GM18907 (cell line): Measurements from ENCODE around the gene FNDC3A.
"Not testable (repeated sequence)": the region's sequence is repeated elsewhere in the genome, so short reads cannot be mapped to it uniquely, and the experiment has no call there.

Experiments
- ATAC-seq: cut with Tn5 transposase; IDR thresholded peaks from one replicate; pipeline ENCODE4 v1.9.1; 2021; ENCODE audit warnings: mild to moderate bottlenecking, moderate library complexity; ENCODE audit not compliant: unreplicated experiment

FNDC3A gene

DNA sequence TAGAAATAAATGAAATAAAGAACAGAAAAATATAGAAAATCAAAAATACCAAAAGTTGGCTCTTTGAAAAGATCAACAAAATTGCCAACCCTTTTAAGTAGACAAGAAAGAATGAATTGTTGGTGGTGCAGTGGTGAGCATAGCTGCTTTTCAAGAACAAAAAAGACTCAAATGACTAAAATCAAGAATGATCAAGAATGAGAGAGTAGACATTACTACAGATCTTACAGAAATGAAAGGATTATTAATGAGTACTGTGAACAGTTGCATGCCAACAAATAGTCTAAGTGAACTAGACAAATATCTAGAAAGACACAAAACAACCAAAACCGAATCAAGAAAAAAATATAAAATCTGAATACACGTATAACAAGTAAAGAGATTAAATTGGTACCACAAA is 53.9 kb downstream of the FNDC3A start:
- ATAC-seq: no peak

DNA sequence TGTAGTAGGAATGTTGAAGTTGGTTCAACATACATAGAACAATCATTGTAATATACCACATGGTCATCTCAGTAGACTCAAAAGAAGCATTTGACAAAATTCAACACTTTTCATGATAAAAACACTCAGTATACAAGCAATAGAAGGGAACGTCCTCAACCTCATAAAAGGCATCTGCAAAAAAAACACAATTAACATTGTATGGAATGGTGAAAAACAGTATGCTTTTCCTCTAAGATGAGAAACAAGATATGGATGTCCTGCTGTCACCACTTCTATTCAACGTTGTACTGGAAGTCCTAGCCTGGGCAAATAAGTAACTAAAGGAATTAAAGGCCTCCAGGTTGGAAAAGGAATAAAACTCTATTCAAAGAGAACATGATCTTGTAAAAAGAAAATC is 54.5 kb downstream of the FNDC3A start:
- ATAC-seq: no peak

DNA sequence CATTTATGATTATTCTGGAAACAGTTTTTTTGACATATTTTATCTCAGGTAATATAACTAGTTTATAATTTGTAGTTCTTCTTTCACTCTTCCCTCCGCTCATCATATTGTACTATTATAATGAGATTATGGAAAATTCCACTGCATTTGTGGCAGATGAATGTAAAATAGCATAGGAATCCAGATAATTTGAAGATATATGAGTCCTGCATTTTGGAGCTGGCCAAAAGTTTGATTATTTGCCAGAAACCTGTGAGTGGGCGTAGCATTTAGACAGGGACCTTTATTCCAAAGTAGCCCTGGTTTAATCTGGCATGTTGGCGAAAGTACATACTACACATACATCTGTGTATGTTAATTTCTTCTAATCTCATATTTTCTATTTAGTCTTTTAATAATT is 65.2 kb downstream of the FNDC3A start:
- ATAC-seq: no peak

DNA sequence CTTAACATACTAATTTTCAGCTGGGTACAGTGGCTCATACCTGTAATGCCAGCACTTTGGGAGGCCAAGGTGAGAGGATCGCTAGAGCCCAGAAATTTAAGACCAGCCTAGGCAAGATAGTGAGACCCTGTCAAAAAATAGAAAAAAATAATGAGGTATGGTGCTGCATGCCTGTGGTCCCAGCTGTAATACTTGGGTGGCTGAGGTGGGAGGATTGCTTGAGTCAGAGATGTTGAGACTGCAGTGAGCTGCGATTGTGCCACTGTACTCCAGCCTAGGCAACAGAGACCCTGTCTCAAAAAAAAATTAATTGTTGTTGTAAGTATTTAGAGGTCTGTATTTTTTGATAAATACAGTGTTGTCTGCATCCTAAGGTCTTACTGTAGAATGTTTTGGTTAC is 66.8 kb downstream of the FNDC3A start:
- no peak for ATAC-seq

- no peak for ATAC-seq
Measured at GRCh38 chr13:49044008-49044407, 68.3 kb downstream of the FNDC3A start.

DNA sequence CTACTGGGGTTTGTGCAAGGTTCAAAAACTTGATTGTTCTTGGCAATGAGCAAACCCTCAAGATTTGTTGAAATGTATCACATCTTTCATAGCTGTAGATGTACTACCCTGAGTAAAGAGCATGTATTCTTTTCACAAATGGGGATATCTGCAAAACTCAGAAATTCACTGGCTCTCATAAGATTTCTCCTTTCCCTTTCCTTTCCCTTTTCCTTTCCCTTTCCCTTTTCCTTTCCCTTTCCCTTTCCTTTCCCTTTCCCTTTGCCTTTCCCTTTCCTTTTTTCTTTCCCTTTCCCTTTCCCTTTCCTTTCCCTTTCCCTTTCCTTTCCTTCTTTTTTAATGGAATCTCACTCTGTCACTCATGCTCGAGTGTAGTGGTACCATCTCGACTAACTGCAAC is 69.1 kb downstream of the FNDC3A start:
- no peak for ATAC-seq

GRCh38 chr13:49046002-49046401 is 70.3 kb downstream of the FNDC3A start:
- no peak for ATAC-seq

- no peak for ATAC-seq
Measured at GRCh38 chr13:49046519-49046918, 70.8 kb downstream of the FNDC3A start.

DNA sequence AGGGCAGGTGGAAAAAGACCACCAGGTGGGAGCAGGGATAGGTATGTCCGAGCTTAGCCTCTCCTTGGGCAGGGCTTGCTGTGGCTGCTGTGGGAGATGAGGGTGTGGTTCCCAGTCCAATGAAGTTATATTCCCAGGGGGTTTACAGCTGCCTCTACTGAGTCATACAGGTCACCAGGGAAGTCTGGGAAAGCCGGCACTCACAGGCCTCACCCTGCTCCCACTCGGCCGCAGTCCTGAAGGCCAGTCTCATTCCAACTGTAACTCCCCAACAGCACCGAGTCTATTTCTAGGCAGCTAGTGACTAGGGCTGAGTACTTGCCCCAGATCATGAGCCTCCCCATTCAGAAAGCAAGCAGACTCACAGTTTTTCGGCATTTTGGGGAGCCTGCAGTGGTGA is 77.1 kb downstream of the FNDC3A start:
- ATAC-seq: no peak

- ATAC-seq: no peak
Measured at GRCh38 chr13:49053215-49053614, 77.5 kb downstream of the FNDC3A start.

GRCh38 chr13:49053906-49054305 is 78.2 kb downstream of the FNDC3A start:
- ATAC-seq: no peak

GRCh38 chr13:49055021-49055420 is 79.3 kb downstream of the FNDC3A start:
- no peak for ATAC-seq

DNA sequence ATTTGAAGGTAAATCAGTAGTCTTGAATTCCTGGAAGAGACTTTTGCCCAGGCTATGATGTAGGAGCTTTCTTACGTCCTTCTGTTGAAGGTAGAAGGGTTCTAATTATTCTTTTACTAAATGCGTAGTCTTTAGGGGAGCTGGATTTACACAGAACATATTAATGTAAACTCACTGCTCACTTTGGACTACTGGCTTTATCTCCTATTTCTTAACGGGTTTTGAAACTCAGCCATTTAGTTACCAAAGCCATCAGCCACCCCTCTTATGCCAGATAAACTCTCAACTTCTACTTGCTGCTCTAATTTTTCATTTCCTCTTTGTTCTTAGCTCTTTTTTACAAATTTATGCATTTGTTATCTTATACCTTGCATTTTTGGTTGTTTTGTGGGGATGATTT is 81.5 kb downstream of the FNDC3A start:
- no peak for ATAC-seq

- ATAC-seq: no peak
Measured at GRCh38 chr13:49058761-49059160, 83.0 kb downstream of the FNDC3A start.

GRCh38 chr13:49060678-49061387 is 85.1 kb downstream of the FNDC3A start:
- ATAC-seq: no peak

DNA sequence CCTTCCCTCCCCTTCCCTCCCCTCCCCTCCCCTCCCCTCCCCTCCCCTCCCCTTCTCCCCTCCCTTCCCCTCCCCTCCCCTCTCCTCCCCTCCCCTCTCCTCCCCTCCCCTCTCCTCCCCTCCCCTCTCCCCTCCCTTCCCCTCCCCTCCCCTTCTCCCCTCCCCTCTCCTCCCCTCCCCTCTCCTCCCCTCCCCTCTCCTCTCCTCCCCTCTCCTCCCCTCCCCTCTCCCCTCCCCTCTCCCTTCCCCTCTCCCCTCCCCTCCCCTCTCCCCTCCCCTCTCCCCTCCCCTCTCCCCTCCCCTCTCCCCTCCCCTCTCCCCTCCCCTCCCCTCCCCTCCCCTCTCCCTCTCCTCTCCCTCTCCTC is 85.7 kb downstream of the FNDC3A start:
- ATAC-seq: not testable (repeated sequence)

DNA sequence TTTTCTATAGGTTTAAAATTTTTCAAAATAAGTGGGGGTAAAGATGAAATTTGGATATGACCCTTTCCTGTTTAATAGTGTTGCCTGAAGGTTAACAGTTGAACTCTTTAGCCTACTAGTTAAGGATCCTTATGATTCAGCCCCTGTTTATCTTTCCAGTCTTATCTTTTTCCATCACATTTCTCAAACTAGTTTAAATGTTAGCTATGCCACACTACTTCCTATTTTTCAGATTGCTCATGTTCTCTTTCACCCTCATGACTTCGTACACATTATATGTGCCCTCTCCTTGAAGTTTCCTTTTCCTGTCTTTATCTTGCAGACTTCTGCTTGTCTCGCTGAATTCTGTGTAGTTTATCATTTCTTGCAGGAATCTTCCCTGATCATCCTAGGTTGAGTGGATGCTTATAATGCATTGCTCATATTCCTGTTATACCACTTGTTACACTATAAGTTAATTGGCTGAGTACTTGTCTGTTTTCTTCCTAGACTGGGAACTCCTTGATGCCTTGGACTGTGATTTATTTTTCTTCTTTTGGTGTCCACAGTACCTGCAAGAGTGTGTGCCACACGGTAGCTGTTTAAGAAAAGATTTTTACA is 86.7 kb downstream of the FNDC3A start:
- no peak for ATAC-seq

- ATAC-seq: no peak
Measured at GRCh38 chr13:49063011-49063410, 87.3 kb downstream of the FNDC3A start.

DNA sequence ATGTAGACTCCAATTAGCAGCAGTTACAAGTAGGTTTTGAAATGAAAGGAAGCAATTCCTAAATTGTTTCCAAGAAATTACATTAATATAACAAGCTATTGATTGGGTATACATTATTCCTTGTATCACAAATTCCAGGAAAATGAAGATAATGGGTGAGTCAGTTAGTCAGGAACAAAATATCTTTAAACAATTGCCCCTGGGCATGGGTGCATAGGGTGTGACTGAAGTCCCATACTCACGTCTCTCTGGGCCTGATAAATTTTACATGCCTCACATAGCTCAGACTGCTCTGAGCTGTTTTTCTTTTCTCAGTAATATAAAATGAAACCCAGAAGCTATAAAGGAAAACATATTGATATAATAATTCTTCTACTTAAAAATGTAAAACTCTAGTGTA is 87.8 kb downstream of the FNDC3A start:
- no peak for ATAC-seq

- ATAC-seq: no peak
Measured at GRCh38 chr13:49064476-49064875, 88.8 kb downstream of the FNDC3A start.

DNA sequence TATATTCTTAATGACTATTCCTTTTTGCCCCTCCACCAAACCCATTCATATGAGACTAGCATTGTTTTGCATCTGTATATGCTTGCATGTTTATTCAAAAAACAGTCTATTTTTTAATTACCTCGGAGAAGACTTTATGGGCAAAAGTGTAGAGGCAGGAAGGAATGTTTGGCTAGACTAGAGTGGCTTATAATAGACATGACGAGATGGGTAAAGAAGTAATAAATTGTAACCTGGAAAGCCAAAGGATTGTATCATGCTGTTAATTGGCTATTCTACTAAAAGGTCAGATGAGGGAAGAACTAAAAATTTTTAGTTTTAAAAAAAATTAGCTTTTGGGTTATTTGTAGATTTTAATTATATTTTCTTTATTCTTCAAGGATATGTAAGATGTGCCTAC is 91.1 kb downstream of the FNDC3A start:
- ATAC-seq: no peak

GRCh38 chr13:49068498-49068897 is 92.8 kb downstream of the FNDC3A start:
- not testable (repeated sequence) for ATAC-seq

GRCh38 chr13:49070021-49070420 is 94.3 kb downstream of the FNDC3A start:
- ATAC-seq: not testable (repeated sequence)
